GM19023 (cell line): ENCODE measurements around the gene ANKRD13D.

ENCODE experiments used
- ATAC-seq: cut with Tn5 transposase; IDR thresholded peaks from one replicate; pipeline ENCODE4 v1.9.1; 2021; ENCODE audit warnings: mild to moderate bottlenecking, moderate library complexity; ENCODE audit not compliant: unreplicated experiment

Gene ANKRD13D

GRCh38 chr11:67302571-67303131 is 13.5 kb downstream of the ANKRD13D start:
- no peak for ATAC-seq

- ATAC-seq, result no peak
Observed at GRCh38 chr11:67303132-67303834, 14.2 kb downstream of the ANKRD13D start, which contains the start of gene SSH3. SSH3 (plus strand) TSS chr11:67303530; CDS start chr11:67303626, 96 bp downstream.

- ATAC-seq, result no peak
Observed at GRCh38 chr11:67303835-67304411, 14.8 kb downstream of the ANKRD13D start.

GRCh38 chr11:67304511-67305113 is 15.5 kb downstream of the ANKRD13D start:
- ATAC-seq, result no peak

GRCh38 chr11:67306769-67307544 is 17.9 kb downstream of the ANKRD13D start:
- ATAC-seq, result no peak

GRCh38 chr11:67307545-67308001 is 18.5 kb downstream of the ANKRD13D start:
- no peak for ATAC-seq

GRCh38 chr11:67308031-67308866 is 19.1 kb downstream of the ANKRD13D start:
- no peak for ATAC-seq

- no peak for ATAC-seq
Observed at GRCh38 chr11:67309166-67309565, 20.1 kb downstream of the ANKRD13D start.

GRCh38 chr11:67309661-67310061 is 20.6 kb downstream of the ANKRD13D start:
- no peak for ATAC-seq

- ATAC-seq, result no peak
Observed at GRCh38 chr11:67310246-67311050, 21.3 kb downstream of the ANKRD13D start.

- no peak for ATAC-seq
Observed at GRCh38 chr11:67311051-67311555, 22.0 kb downstream of the ANKRD13D start.

- no peak for ATAC-seq
Observed at GRCh38 chr11:67311556-67312082, 22.5 kb downstream of the ANKRD13D start.

- no peak for ATAC-seq
Observed at GRCh38 chr11:67312187-67313021, 23.3 kb downstream of the ANKRD13D start.

GRCh38 chr11:67313125-67313890 is 24.2 kb downstream of the ANKRD13D start:
- ATAC-seq, result no peak

GRCh38 chr11:67314218-67314617 is 25.1 kb downstream of the ANKRD13D start:
- no peak for ATAC-seq

- ATAC-seq, result no peak
Observed at GRCh38 chr11:67315325-67315909, 26.3 kb downstream of the ANKRD13D start.

GRCh38 chr11:67316882-67317204 is 27.7 kb downstream of the ANKRD13D start:
- ATAC-seq, result no peak
